CD4-positive, alpha-beta T cell treated with Interleukin-6 for 4 hours (primary cell): ENCODE measurements around the gene SLC22A17.

Experiments
- DNase-seq: peaks from one replicate; pipeline ENCODE4 v3.0.0-alpha.2; 2020; ENCODE audit warnings: mixed read lengths

SLC22A17 gene

DNA sequence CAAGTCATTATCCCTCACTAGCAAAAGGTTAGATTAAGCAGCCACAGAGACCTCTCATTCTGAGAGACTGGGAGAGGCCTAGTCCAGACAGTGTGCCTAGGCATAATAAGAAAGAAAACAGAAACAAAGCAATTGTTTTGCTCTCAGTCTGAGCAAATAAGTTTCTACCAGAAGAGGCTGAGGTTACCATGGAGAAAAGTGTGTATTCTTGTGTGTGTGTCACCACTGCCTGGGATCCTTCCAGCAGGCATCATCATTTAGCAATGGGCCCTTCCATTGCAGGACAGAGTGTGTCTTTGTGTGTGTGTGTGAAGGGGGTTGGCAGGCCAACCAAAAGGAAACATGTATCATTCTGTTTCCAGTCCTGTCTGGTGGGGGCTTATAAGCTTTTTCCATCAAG is 8.6 kb upstream of the SLC22A17 start:
- DNase-seq, result no peak

DNA sequence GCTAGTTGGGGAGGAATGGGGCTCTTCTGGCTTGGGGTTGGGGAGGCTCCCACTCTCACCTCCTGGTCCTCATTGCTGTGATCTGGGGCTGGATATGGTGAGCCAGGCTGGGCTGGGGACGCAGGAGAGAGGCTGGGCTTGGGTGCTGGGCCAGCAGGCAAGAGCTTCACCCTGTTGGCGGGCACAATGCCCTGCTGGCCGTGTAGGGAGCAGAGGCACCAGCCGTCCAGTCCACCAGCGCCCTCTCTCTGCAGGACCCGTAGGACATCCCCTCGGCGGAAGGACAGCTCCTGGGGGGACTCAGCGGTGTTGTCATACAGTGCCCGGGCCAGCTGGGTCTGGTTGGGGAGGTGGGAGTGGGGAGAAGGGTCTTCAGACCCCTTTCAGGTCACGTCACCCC is 7.8 kb upstream of the SLC22A17 start:
- DNase-seq, result no peak

DNA sequence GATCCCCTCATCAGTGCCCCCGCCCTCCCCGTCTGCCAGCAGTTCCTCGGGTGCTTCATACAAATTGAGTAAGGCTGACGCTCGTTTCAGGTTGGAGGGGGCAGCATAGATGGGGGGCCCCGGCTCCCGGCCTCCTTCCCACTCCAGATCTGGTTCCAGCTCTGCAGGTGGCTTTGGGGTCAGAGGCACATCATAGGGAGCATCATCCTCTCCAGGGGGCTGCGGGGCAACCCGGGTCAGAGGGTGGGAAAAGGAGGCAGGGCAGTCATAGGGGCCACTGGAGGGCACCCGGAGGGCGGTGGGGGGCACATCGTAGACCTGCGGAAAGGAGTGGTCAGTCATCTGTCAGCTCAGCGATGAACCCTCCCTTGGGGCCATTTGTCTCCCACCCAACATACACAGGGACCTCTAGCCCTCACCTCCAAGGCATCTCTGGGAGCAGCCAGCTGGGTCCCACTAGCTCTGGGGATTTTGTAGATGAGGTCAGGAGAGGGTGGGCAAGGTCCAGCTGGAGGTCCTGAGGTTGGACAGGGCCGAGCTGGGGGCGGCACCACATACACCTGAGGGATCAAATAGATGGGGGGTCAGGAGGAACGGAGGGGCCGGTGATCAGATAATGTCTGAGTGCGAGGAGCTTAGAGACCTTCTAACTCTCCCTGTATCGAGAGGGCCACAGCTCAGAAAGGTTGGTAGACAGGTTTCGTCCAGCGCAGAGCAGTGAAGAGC is 7.2 kb upstream of the SLC22A17 start:
- no peak for DNase-seq

DNA sequence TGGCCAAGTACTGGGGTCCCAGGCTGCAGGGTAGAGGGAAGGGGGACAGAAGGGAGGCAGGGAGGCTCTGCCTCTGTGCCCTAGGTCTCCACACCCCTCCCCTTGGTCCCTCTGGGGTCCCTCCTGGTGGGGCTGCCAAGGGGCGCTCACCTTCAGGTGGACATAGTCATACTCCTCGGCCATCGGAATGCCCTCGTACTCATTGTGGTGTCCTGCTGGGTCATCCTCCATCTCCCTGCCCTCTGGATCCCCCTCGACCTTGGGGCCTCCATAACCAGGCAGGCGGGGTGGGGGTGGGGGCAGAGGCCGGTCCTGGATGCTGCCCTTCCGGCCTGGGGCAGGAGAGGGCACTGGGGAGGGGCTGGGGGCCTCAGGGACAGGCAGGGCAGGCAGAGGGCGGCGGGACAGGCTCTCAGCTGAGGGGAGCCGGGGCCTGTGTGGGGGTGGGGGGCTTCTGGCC is 6.5 kb upstream of the SLC22A17 start:
- DNase-seq, result no peak

DNA sequence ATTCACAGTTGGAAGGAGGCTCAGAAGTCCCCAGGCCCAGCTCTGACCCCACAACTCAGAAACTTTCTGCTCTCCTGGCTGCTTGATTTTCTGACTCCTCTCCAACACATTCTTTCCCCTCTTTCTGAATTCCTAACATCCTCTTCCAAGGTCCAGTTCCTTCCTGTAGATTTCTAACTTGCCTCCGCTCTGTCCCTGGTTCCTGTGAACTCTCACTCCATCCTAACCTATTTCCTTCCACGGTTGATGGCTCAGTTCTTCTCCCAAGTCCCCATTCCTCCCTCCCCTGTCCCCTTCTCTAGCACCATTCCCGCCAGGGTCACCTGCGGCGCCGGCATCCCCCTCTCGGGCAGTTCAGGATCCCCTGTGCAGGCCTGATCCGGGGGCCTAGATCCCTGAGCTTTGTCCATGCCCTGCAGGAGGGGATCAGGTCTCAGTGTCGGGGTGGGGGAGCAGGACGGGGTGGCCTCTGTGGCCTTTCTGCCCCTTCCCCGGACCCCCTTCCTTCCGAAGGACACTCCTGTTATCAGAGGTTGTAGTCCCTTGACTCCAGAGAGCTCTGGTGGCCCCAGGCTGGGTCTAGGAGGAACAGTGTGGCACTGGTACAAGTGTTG is 6.0 kb upstream of the SLC22A17 start:
- DNase-seq, result no peak

DNA sequence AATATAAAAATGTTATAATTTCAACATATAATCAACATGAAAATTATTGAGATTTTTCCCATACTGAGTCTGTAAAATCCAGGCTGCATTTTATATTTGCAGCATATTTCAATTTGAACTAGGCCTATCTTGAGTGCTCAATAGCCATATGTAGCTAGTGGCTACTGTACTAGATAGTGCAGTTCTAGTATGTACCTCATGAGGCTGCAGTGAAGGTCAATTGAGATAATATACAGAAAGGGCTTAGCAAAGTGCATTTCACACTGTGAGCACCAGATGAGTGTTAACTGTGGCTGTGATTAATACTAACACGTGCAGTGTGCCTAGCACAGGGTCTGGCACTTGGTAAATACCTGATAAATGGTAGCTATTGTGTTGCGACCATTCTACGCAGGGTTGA is 5.4 kb upstream of the SLC22A17 start:
- no peak for DNase-seq

DNA sequence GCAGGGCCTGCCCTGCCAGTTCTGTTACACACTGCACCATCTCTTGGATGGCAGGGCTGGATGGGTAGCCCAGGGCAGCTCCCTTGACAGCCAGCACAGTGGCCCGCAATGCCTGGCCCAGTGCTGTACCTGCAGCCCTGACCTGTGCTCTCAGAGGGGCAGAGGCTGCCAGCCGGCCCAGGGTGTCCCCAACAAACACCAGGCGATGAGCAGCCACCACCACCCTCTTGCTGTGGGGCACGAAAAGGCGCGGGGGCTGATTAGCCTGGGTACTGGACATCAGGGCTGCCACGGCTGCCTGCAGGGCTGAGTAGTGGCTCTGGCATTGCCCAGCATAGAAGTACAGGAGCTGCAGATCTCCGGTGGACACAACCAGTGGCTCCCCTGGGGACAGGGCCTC is 4.6 kb upstream of the SLC22A17 start:
- DNase-seq, result no peak

DNA sequence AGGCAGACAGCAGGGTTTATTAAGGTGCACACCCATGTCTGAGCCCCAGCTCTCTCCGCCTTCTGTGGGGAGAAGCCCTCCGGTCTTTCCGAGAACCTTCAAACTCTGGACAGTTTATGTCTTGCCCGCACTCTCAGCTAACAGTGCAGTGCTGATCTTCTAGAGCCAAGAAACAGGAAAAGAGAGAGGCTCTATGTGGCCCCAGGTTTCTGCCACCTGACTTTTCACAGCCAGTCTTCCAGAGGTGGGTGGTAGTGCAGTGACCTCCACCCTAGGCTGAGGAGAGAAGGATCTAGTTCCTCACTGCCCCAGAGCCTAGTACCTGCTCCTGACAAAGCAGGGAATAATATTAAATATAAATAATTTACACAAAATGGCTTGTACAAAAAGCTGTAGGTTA is 4.0 kb upstream of the SLC22A17 start:
- no peak for DNase-seq

DNA sequence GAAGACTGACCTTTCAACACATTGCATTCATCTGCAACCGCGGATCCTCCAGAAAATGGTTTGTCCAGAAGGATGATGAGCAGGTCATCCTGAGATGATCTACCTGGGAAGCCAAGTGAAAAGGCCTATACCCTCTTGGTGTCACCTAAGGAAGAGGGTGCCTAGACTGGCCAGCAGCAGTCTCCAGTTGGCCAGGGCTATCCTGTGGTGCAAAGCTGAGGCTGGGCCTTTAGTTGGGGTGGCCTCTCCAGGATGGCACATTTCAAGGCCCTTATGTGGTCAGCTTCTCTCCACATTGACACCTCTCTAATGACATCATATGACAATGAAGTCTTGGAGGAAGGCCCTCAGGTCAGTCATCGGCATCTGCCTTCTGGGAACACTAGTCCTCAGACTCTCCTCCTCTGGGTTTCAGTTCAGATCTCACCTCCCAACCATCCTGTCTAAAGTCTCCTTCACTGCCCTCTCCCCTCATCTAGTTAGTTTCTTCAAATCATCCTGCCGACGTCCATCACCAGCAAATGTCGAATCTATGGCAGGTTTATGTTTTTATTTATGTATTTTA is 3.3 kb upstream of the SLC22A17 start:
- DNase-seq, result no peak

DNA sequence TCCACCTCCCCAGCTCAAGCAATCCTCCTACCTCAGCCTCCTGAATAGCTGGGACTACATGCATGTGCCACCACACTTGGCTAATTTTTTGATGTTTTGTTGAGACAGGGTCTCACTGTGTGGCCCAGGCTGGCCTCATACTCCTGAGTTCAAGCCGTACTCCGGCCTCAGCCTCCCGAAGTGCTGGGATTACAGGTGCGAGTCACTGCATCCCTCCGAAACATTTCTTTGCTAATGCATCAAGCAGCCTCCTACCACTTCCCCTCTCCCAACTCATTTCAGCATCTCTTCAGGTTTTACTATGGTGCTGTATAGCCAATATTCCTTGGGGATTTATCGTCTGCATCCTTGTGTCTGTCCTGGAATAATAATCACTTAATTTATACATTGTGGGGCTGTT is 2.3 kb upstream of the SLC22A17 start:
- no peak for DNase-seq

DNA sequence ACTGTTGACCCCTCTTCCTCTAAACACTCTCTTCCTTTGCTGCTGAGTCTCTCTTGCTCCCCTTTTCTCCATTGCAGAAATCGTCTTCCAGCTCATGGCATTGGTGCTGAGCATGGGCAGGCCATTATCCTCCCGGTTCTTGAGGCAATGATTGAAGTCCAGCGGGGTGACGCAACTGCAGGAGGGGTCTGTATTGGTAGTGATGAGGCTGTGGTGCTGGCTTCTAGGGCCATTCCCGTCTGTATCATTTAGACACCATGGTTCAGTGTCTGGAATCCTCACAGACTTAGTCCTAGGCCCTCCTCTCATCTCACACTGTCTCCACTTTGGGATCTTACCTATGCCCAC is 720 bp upstream of the SLC22A17 start:
- no peak for DNase-seq

DNA sequence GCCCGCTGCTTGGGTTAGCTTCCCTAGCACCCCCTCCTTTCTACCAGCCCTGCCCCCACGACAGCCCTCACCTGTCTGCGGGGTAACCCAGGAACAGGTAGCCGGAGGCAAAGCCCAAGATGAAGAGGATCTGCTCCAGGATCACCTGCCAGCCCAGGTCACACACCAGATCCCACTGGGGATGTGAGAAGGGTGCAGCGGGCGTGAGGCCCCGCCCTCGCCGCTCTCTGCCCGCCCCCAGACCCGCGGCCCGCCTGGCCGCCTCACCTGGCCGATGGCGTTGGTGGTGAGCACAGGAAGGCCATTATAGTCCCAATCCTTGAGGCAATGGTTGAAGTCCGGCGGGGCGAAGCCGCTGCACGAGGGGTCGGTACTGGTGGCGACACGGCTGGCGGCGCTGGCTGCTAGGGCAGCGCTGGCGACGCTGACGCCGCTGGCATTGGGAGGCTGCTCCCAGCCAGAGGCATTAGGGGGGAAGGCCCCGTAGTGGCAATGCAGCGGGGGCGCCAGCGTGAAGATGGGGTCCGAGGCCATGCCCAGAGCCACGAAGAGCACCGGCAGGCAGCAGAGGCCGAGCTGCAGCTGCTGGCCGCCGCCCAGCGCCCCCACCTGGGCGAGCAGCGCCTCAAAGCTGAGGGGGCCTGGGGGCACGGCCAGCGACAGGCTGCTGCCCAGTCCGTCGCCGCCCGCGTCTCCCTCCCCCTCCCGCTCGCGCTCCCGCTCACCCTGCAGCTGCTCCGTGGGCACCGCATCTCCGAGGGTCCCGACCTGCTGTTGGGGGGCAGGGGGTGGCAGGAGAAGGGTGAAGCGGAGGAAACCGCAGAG is 794 bp downstream of the SLC22A17 start:
- DNase-seq, result peak; percentile 23

DNA sequence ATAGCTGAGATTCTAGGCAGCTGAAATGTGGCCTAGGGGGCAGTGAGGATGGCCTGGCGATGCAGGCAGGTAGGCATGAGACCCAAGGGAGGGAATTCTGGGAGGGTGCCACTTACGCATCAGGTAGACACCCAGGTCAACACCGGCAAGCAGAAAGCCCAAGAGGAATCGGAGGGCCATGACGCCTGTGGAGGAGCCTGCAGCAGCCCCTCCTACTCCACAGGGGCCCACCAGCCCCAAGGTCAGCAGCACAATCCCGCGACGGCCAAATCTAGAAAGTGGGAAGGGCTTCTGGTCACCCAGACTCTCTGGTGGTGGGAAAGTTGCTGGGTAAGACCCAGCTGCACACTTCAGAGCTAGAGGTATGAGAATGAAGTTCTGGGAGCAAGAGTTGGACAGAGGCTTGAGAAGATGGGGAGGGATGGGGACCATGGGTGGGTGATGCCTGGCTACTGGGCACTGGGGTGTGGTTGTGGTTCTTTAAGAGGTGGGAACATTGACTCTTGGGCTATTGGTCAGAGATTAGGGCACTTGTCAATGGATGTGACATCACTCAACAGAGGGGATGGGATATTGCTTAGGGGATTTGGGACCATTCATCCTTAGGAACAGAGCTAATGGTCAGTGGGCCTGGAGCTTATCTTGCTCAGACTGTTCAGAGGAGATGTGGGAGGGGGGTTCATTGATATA is 3.4 kb downstream of the SLC22A17 start:
- no peak for DNase-seq

DNA sequence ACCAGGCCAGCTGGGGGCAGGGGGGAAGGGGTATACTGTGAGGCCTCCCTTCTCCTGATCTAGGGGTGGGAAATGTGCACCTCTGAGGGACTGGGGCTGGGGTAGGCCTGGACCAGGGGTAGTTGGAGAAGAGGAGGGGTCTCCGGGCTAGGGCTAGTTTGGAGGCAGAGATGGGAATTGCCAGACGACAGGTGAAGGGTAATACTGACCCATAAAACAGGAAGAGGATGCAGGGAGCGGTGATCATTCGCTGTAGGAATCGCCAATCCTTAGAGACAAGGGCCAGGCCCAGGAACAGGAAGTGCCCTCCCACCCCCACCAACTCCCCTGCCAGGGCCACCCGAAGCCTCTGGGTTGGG is 4.4 kb downstream of the SLC22A17 start:
- no peak for DNase-seq

DNA sequence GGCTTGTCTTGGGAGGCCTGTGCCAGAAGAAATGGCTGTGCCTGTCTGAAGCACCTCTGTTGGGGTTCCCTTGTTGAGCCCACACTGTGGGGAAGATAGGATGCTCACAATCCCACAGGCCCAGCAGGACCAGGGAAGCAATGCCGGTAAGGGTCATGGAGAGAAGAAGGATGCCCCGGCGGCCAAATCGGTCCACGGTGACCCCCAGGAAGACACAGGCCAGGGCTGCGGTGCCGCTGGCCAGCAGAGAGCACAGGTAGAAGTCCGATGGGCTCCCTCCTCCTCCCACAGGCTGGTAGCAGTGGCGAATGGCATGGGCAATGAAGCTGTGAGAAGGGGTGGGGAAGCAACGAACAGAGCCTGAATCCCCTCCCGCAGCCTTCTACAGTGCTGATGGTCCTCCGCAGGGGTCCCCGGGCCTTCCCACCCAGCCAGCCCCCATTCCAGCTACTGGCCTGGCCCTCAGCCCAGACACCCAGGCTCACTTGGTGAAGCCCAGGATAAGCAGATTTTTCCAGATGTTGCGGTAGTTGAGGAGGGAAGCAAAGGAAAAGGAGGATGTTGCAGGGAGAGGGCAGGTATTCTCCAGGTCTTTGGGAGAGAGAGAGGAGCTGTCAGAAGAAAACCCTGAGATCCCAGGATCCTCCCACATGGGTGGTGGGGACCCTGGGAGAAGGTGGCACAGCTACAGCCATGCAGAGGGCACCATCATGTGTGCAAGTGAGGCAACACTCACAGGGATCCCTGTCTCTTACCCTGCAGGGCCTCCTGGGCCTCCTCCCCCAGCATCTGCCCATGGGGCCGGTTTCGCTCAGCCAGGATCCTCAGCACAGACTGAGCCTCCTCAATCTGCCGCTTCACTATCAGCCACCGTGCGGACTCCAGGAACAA is 5.0 kb downstream of the SLC22A17 start:
- DNase-seq, result no peak

DNA sequence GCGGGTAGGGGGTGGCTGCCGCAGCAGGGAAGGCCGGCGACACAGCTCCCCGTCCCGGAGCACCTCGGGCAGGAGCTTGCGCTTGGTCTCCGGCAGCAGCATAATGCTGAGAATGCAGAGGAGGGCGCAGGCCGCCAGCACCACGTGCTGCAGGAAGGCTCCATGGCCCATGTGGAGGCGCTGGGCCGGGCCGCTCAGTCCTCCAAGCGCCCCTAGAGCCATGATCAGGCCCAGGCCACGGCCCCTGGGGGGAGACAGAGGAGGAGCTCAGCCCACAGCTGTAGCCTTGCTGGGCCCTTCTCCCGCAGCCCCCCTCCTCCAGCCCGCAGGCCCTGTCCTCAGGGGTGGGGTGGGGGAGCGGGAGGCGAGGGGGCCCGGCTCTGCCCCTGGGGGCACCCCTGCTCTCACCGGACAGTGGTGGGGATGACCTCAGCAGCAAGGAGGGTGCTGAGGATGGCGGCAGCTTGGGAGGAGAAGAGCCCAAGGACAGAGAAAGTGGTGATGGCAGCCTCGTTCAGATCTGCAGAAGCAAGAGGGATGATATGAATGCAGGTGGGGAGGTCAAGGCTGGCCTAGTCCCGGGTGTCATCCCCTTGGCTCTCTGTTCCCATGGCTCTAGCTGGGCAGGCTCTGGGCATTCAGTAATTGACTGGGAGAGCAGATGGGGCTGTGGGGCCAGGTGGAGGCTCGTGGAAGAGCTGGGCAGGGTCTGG is 5.8 kb downstream of the SLC22A17 start:
- DNase-seq, result no peak

DNA sequence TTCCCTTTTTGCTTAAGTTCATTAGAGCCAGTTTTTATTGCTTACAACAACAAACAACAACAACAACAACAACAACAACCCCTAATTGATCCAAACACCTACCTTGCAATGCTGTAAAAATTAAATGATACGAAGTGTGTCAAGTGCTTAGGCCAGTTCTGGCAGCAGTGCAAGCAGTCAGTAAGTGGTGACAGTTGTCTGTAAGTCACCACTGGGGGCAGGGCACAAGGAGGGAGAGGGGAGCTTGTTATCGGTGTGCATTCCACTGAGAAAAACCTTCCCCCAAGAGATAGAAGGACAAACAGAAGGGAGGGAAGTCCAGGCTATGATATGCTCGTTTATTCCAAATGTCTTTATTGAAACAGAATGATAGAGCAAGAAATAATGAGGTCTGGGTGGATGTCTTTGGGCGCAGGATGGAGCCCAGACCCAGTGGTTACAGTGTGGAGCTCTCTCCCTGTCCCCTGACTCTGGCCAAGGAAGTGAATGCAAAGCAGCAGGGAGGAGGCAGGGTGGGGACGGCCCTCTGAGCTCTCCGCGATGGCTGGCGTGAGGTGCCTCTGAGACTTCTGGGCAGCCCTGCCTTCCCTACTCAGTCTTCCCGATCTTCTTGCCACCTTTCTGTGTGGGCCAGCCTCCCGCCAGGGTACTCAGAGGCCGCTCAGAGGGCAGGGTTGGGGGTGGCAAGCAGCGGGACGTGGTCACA is 6.5 kb downstream of the SLC22A17 start:
- no peak for DNase-seq

DNA sequence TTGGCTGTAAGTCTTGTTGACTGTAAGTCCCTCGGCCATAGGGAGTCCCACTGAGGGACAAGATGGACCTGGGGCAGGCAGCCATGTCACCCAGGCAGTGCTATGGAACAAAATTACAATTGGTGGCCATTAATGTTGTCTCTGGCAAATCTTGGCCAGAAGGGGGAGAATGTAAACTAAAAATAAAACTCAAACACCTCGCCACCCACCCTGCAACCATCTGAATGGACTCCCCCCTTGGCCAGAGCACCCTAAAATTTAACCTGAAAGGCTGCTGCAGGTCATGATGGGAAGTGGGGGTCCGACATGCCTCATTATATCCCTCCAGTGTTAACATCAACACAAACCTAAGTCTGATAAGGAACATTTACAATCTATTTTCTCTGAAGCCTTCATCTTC is 8.2 kb downstream of the SLC22A17 start:
- no peak for DNase-seq

DNA sequence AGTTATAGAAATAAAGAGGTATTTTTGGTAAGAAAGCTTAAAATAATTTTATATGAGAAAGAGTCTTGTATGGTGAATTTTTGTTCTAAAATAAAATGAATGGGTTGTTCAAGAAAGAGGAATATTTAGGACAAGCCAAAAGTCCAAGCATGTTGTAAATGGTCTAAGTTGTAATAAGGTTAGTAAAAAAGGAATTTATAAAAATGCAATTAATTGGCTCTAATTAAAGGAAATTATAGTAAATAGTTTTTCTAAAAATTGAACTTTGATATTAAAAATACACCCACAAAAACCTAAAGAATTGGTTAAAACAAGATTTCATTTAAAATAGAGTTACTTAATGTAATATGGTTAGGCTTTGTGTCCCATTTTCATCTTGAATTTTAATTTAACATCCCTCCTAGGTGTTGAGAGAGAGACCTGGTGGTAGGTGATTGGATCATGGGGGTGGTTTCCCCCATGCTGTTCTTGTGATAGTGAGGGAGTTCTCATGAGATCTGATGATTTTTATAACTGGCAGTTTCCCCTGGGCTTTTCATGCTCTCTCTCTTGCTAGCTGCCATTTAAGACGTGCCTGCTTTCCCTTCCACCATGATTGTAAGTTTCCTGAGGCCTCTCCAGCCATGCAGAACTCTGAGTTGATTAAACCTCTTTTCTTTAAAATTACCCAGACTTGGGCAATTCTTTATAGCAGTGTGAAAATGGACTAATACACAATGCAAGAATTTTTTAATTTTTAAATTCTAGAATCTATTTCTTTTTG is 13.0 kb downstream of the SLC22A17 start:
- DNase-seq, result no peak

DNA sequence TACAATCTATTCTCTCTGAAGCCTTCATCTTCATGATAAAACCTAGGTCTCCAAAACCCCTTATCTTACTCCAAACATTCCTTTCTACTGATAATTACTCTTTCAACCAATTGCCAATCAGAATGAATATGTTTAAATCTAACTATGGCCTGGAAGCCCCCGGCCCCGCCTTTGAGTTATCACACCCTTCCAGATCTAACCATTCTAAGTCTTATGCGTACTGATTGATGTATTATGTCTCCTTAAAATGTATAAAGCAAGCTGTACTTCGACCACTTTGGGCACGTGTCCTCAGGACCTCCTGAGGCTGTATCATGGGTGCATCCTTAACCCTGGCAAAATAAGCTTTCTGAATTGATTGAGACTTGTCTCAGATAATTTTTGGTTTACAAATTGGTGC is 17.1 kb downstream of the SLC22A17 start:
- no peak for DNase-seq
